Measurements from ENCODE around the gene MPZL3.
"Not testable (repeated sequence)": the region's sequence is repeated elsewhere in the genome, so short reads cannot be mapped to it uniquely, and the experiment has no call there.

The MPZL3 gene

DNA sequence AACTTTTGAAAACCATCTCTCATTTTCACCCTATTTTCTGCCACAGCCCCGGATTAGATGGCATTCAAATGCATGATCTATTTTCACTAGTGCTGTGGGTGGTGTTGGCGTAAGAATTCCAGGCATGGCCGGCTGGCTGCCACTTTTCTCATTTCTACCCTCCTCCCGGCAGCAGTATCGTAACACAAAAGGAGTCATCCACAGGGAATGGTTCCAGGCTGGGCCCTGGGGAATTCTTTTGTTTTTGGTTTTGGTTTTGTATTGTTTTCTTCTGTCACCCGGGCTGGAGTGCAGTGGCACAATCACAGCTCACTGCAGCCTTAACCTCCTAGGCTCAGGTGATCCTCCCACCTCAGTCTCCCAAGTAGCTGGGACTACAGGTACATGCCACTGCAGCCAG, 41.2 kb downstream of the MPZL3 start:
- no peak for DNase-seq

DNA sequence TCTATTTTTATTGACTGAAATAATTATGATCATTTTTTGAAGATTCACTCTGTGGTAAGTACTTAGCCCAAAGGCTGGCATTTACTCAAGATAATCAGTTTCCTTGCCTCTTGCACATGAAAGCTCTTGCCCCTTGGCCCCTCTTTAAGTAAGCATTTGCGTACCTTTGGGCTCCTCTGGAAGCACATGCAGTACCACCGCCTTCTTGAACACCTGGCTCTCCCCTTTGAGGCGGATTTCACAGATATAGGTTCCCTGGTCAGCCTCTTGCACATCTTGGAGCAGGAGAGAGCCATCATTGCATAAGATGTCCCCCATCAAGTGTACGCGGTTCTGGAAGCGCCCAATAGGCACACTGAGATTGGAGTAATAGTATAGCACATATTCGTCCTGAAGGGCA, 41.8 kb downstream of the MPZL3 start:
- no peak for DNase-seq

DNA sequence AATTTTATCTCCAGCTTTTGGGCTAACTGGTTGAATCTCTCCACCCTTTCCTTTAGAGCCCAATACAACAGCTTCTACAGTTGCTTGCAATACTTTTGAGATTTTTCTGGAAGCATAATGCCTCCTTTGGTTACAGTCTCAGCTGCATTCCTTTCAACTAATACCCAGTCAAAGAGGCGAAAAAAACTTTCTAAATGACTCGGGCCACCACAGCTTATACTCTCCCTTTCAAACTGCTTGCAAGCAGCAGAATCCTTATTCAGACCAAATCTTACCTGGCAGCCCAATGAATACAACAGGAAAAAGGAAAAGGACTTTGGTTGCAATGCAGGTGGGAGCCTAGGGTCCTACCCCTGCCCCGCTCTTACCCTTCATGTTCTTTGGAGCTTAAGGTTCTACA, 43.1 kb downstream of the MPZL3 start:
- DNase-seq, result no peak

DNA sequence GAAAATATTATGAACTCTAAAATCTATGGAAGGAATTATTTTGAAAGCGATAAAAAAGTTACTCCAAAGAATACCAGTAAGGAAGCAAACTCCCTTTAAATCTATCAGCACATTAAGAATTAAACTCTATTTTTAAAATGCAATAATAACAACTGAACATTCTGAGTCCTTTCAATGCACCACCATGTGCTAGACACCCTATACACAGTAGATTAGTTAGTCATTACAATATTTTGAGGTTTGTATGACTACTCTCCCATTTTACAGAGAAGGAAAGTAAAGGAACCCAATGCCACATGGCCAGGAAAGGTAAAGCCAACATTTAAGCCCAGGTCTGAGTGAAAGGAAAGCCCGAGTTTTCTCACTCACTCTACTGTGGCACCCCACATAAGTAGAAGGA, 45.1 kb downstream of the MPZL3 start:
- DNase-seq, result no peak

DNA sequence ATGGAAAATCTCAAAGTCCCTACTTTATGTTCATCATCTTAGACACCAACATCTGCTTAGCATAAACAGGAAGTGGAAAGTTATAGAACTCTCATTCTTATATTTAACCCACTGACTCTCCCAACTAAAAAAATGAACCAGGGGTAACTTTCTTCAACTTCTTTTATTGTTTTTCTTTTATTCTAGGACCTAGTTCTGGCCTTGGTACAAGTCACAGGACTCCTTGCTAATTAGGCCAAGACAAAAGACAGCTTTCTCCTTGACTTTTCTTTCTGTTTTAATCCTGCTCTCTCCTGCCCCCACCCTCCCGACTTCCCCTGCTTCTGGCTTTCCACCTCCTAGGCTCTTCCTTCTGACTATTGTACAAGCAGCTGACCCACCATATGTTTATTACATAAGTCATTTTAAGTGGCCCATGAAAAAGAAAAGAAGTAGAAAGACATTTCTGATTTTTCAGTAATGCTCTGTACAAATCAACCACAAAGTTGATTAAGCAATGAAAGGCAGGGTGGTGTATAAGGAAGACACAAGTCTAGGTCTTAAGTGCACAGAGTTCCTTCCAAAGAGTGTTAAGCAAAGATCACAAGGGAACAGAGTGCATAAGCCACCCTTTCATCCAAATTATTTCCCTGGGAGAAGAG, 45.7 kb downstream of the MPZL3 start:
- no peak for DNase-seq

DNA sequence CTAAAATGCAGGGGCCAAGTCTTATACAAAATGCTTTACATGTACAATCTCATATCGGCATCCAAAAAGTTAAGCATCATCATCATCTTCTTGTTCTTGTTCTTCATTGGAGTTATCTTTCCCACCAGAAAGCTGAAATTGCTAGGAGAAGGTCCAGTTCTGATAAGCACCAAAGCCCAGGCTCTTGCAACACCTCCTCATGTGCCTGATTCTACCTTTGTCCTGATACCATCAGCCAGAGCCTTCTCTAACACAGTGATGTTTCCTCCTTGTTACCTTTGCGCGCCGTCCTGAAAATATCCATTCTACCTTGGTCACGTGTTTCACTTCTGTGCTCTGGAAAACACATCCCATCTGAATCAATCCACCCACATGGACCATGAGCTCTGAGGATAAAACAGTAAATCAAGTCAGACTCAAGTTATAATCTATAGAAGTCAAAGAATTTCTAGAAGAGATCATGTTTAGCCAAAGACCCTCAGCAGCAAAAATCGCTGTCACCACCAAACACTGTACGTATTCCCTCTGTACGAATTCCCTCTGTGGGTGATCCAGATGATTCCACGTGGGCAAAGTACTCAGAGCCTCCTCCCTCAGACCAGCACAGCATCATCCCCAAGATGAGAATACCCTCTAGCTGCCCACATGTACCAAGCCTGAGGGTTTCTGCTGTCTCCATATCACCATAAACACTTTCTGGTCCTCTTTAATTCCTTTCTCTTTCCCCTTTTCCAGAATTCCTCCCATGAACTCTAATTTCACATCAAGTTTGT, 46.4 kb downstream of the MPZL3 start:
- no peak for DNase-seq

DNA sequence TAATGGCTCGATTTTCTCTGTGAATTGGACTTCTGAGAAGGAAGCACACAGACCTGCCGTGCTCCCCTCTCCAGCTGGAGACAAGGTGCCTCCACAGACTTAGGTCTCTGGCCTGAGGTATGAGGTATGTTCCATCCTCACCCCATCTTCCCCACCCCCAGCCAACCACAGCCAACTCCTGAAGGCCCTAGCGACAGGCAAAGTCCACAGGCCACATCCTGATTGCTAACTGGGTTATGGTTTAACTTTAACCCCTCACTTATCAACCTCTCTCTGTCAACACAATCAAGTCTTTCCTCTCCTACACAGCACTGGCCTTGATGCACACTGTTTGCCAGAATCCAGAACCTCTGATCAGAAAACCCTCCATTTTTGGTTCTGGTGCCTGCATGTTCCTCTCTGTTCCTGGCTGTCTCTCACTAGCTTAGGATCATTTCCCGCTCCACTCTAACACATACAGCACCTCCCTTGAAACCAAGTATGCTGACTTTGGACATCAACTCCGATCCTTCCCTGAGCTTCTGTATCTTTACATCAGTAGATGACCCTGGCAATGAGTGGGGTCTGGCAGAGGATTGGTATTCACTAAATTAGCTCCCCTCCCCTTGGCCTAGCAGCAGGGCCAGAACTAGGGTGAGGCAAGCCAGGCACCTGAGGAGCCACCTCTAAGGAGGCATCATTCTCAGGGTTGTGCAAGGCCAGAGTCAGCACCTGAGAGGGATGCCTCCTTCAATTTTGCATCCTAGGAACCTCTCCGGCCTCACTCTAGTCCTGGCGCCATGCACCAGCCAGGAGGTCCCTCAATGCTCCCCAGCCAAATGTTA, 49.4 kb downstream of the MPZL3 start:
- DNase-seq, result no peak

DNA sequence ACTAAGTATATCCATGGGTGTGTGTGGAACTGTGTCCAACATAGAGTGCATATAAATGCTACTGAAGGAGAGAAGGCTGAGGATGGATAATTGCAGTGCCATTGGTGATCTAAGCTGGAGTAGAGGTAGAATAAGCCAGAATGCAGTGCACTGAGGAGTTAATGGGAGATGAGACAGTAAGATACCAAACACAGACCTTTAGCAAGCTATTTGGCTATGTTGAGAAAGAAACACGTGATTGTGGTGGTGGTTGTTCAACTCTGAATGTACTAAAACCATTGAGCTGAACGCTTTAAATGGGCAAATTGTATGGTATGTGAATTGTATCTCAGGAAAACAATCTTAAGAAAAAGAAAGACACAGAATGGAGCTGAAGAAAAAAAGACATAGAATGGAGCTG, 50.2 kb downstream of the MPZL3 start:
- DNase-seq, result no peak

DNA sequence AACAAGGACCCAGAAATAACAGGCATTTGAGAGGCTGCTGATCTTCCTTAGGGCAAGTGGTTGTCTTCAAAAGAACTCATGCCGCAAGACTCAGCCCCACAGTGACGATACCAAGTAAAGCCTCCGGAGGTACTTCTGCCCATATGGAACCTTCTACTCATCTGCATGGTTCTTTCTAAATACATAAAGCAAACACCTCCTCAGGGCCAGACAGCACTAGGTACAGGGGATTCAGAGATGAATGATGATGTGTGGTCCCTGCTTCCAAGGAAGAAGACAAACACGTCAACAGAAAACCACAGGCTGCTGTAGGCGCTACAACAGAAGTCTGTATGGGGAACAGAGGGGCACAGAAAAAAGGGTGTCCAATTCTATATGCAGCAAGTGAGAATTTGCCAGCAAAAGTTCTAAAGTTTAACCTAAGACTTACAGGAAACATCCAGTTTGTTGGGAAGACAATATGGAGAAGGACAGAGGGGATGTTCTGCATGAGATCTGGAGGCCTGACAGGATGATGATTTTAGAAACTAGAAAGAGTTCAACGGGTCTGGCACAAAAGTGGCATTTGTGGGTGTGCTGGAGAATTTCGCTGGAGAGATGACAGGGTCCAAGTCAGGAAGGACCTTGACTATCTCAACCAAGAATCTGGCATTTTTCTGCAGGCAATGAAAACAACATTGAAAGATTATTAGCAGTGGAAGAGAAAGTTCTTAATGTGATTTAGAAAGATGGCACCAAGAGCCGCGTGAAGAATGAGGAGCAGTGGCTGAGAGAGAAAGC, 51.1 kb downstream of the MPZL3 start:
- no peak for DNase-seq

DNA sequence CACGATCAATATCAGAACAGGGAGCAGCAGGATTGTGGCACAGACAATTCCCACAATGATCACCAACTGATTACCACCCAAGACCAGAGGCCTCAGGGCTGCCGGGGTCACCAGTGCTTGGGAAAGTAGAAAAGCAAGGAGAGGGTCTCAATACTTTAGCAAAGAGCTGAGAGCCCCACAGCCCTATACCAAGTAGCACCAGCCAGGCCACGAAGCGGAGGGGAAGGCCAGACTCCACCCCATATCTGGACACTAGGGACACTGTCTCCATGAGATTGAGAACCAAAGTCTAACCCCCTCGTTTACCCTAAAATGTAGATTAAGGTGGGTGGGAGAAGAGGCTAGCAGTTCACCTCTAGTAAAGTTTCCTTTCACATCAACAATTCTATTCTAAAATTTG, 51.7 kb downstream of the MPZL3 start:
- no peak for DNase-seq

DNA sequence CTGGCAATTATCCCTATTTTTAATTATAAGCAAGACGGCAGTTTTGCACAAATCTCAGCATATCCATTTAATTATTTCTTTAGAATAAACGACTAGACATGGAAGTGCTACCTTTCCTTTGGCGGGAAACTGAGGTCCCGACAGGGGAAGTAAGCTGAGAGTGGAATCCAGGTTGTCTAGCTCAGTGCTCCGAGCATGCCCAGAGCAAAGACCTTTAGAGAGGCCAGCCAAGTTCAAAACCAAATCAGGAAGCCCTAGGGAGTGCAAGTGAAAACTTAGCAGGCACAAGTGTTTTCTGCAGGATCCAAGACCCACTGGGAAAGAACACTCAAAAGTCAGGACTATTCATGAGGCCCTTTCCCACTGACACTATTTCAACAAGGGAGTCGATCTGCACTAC, 53.0 kb downstream of the MPZL3 start:
- no peak for DNase-seq

DNA sequence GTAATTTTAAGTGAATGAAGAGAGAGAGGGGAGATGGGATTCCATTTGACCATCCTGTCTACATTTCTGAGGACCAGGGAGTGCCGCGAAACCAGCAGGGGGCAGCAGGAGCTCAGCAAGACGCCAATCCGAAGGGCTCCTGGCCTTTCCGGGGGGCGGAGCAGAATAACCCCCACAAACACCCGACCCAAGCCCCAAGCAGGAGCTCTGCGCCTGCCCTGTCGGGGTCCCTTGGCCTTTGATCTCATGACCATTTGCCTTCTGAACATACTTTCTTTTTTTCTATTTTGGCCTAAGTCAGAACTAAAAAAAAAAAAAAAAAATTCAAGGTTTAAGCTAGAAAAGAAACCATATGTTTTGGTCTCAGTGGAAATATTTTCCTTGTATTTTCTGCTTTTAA, 53.8 kb downstream of the MPZL3 start:
- no peak for DNase-seq

DNA sequence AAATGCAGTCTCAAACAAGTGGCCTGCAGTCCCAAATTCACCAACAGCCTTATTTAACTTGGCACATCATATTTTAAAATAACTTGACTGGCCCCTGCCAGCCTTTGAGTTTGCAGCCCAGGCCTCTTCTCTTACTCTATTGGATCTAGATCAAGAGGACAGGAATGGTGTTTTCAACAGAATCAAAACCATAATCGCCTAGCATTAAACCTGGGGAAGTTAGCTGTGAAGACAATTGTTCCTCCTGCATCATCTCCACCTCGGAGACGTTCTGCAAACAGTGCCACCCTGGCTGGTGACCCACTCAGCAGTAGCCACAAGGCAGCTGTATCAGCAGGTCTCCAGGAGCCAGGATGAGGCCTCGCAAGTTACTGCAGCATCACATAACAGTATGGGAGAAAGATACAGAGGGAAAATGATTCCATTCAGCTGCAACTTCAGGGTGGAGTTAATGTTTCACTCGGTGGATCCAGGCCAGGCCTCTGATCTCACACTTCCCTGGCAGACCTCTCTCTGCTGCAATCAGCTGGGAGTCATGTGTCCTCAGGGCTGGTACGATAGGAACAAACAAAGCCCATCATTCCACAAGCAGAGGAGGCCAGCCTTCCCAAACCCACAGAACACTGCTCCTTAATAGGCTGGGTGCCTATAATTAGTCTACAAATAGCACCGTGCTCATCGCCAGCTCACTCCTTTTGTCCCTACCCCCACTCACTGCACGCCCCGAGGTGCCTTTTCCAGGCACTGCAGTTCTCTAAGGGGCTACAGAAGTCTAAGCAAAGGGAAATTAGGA, 57.1 kb downstream of the MPZL3 start:
- no peak for DNase-seq

DNA sequence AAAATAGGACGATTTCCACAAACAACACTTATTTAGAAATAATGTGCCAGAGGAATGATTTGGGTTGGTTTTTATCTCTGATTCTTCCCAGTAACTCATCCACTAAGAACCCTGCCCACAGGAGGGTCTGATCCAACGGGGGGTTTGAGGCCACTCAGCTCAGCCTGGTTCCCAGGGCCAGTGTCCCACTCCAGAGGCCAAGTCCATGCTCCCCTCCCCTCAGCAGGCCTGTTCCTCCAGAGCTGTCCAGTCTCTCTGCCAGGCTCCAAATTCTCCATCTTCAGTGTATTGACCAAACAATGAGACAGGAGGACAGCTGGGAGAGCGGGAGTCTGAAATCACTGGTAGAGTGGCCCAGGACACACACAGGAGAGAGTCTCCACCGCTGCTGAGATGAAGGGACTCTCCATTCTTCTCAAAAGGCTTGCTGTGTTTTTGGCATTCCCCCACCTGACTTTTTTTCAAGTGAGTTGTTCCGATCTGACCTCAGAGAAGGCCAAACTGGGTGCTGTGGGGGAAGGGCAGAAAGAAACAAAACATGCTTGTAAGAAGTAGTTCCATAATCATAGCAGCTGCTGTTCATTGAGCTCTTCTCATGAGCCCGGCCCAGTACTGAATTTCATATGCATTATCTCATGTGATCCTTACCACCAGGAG, 58.1 kb downstream of the MPZL3 start:
- no peak for DNase-seq

DNA sequence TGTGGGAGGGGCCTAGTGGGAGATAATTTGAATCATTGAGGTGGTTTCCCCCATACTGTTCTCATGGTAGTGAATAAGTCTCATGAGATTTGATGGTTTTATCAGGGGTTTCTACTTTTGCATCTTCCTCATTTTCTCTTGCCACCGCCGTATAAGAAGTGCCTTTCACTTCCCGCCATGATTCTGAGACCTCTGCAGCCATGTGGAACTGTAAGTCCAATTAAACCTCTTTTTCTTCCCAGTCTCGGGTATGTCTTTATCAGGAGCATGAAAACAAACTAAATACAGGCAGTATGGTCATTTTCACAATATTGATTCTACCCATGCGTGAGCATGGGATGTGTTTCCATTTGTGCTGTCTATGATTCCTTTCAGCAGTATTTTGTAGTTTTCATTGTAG, 59.3 kb downstream of the MPZL3 start:
- not testable (repeated sequence) for DNase-seq

DNA sequence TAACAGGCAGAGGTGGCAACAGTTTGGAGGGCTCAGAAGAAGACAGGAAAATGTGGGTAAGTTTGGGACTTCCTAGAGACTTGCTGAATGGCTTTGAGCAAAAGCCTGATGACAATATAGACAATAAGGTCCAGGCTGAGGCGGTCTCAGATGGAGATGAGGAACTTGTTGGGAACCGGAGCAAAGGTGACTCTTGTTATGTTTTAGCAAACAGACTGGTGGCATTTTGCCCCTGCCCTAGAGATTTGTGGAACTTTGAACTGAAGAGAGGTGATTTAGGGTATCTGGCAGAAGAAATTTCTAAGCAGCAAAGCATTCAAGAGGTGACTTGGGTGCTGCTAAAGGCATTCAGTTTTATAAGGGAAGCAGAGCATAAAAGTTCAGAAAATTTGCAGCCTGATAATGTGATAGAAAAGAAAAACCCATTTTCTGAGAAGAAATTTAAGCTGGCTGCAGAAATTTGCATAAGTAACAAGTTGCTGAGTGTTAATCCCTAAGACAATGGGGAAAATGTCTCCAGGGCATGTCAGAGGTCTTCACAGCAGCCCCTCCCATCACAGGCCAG, 61.1 kb downstream of the MPZL3 start:
- not testable (repeated sequence) for DNase-seq

DNA sequence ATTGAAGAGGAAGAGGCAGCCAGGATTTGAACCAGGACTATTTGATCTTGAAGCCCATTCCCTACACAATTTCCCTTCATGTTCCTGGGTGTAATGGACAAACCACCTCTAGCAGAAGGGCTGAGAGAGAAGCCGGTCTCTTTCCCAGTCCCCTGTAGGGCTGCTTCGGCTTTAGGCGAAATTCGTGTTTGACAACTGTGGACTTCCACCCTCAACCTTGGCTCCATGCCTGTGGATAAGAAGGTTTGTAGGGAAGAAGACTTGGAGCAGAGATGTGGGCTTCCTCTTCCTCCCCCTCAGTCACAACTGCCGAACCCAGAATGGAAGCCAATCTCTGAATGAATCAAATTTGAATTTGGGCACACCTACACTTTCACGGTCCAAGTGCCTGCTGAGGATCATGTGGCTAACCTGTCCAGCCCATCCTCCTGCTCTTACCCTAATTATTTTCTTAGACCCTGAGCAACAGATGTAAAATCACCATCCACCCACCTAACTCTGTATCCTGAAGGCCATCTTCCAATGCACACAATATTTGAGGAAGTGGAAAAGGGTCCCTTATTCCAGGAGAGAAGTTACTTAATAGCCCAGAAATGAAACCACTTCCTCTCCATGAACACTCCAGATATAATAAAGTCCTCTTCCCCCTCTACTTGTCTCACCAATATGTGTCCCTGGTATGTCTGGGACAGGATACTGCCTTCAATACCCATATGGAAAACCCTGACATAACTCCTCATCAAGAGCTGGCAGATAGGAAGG, 65.6 kb downstream of the MPZL3 start:
- DNase-seq, result no peak

DNA sequence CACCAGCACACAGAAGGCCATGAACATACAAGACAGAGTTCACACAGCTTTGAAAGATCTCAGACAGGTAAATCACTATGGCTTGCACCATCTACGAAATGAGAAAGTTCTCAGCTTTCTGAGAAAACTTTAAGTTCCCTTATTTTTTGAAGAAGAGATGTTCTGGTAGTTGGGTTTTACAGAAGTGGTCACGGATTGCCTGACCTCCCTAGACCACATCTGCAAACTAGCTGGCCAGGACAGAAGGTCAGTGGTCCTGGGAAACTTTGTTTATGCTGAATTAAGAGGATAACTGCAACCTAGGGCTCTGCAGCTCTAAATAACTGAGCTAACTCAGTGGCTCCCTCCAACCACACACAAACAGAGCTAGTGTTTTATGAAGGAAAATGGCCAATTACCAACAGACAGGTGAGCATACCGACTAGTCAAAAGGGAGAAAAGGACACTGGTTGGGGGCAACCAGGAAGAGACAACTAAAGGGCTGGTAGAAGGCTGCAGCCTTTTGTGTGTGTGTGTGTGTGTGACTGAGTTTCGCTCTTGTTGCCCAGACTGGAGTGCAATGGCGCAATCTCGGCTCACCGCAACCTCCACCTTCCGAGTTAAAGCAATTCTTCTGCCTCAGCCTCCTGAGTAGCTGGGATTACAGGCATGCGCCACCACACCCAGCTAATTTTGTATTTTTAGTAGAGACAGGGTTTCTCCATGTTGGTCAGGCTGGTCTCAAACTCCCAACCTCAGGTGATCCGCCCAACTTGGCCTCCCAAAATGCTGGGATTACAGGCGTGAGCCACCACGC, 67.2 kb downstream of the MPZL3 start:
- DNase-seq, result no peak

DNA sequence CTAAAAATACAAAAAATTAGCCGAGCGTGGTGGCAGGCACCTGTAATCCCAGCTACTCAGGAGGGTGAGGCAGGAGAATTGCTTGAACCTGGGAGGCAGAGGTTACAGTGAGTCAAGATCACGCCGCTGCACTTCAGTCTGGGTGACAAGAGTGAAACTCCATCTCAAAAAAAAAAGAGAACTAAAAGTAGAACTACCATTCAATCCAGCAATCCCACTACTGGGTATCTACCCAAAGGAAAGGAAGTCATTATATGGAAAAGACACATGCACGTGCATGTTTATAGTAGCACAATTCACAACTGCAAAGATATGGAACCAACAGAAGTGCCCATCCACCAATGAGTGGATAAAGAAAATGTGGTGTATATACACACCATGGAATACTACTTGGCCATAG, 68.5 kb downstream of the MPZL3 start:
- DNase-seq, result not testable (repeated sequence)

DNA sequence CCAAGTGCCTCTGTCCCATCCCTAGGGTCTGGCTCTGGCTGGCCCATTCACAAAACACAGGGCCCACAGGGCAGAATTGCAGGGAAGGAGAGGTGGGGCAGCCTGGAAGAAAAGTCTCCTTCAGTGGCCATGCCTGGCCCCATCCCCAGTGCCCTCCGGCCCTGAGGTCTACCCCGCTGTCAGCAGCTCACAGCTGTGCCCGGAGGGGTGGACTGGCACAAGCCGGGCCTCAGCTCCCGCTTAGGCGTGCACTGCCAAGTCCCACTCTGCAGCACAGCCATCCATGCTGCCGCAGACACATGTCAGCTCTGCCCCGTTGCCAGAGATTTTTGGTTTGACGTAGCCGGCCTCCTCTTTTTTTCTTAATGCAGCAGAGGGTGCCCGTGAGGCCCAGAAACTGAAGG, 71.9 kb downstream of the MPZL3 start:
- DNase-seq, result no peak
